ENCODE measurements around the gene MSL1. TPM values are rescaled to one million over a fixed set of nuclear protein-coding genes. Genes with fewer than 3 reads are reported as not detected.
A peak's percentile ranks its signal among the peaks of the same experiment; 100 is the strongest.

MSL1 gene
- total RNA-seq, 4 donors from 2014 or later, result 70.6 to 117 (median 82.4) TPM

DNA sequence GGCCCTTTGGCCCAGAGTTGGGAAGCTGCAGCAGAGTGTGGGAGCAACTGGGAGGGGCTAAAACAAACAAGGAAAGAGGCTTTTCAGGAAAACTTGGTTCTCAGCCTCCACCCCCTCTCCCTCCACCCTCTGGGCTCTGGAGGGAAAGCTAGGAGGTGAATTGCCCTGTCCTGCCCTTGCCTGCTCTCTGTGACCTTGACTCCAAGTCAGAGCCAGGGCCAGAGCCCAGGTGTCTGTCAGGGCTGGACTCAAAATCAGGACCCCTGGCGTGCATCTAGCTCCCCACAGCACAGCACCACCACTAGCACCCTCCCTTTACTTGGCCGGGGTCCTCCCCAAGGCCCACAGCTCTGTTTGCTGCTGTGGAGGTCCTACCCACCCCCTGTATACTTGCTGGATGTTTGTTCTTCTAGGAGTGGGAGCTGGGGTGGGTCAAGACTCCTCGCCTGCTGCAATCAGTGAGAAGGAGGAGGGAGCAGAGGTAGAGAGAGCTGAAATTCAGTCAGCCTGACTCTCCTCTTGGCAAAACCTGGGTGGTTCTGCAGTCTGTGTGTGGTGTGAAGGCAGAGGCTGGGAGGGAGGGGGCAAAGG lies 18.6 kb upstream of the MSL1 start:
- no peak for TF ChIP-seq POLR2A (IDR thresholded peaks at IDR 0.05)
- TF ChIP-seq, protein P1, sequence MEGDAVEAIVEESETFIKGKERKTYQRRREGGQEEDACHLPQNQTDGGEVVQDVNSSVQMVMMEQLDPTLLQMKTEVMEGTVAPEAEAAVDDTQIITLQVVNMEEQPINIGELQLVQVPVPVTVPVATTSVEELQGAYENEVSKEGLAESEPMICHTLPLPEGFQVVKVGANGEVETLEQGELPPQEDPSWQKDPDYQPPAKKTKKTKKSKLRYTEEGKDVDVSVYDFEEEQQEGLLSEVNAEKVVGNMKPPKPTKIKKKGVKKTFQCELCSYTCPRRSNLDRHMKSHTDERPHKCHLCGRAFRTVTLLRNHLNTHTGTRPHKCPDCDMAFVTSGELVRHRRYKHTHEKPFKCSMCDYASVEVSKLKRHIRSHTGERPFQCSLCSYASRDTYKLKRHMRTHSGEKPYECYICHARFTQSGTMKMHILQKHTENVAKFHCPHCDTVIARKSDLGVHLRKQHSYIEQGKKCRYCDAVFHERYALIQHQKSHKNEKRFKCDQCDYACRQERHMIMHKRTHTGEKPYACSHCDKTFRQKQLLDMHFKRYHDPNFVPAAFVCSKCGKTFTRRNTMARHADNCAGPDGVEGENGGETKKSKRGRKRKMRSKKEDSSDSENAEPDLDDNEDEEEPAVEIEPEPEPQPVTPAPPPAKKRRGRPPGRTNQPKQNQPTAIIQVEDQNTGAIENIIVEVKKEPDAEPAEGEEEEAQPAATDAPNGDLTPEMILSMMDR (IDR thresholded peaks at IDR 0.05), result no peak
- peak in 1 of 2 donors; percentile 17 for DNase-seq (ENCODE audit: low spot score in 2 of 2)
- no peak overlapping the region for H3K4me3 ChIP-seq (ENCODE audit: low read depth, poor library complexity, severe bottlenecking)
- WGBS, 2 donors, result 40 to 65% methylated on average over 3 of the region's 3 CpGs
- intact Hi-C loops (cut with DNase I; ENCODE audit: low total_unique reads), result no loop called here

DNA sequence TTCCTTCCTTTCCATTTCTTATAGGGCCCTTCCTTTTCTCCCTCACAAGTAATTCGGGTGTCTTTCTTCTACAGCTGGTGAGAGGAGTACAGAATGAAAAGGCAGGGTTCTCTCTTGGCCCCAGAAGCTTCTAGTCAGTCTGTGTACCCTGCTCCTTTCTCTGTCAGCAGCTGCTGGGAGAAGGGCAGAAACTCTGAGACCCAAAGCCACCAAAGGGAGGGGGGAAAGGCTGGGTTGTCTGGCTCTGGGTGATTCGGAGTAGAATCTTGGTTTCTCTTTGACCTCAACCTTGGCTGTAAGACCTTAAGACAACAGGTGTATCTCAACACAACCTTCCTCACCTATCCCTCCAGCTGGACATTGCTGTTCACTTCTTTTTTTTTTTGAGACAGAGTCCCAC lies 18.1 kb upstream of the MSL1 start:
- H3K4me3 ChIP-seq (ENCODE audit: low read depth, poor library complexity, severe bottlenecking), result no peak overlapping the region
- DNase-seq (ENCODE audit: low spot score in 2 of 2), result no peak
- TF ChIP-seq POLR2A (IDR thresholded peaks at IDR 0.05), result no peak
- TF ChIP-seq, protein P1 (IDR thresholded peaks at IDR 0.05), result no peak
- intact Hi-C loops (cut with DNase I; ENCODE audit: low total_unique reads), result no loop called here
- 22 to 31% methylated on average over 2 of the region's 2 CpGs for WGBS, 2 donors

DNA sequence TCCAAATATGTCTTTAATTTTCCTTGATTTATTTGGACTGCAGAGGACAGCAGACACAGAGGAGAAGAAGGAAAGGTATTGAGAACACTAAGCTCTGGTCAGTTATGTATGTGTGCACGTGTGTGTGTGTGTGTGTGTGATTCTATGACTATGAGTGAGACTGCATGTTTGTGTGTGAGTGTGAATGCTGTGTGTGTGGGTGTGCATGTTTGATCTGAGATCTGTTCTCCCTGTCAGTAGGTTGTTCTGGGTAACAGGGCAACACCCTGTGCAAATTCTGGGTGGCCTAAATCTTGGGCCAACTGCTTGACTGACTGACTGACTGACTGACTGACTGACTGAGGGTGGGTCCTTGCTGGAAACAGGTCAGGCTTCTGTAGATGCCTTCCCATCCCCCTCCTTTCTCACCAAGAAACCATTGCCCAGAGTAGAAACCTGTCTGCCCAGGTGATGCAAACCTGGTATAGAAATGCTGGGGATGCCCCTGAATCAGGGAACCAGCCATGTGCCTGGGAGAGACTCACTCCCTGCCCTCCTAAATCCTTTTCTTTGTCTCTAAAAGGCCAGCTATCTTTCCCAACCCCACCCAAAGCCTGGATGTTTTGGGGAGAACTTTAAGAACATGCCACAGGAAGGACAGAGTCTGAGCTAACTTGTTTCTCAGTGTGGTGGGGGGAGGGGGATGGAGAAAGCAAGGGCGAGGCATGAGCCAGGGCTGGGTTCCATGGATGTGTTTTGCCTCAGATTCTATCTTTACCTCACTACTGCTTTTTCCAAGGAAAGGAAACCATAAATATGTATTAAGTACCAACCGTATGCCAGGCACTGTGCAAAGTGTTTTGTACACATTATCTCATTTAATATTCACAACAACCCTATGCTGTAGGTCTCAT lies 16.9 kb upstream of the MSL1 start:
- WGBS, 2 donors, result 29% methylated on average over 3 of the region's 3 CpGs
- intact Hi-C loops (cut with DNase I; ENCODE audit: low total_unique reads), result no loop called here
- no peak overlapping the region for H3K4me3 ChIP-seq (ENCODE audit: low read depth, poor library complexity, severe bottlenecking)
- peak in 1 of 2 donors; percentile 59 for DNase-seq (ENCODE audit: low spot score in 2 of 2)
- TF ChIP-seq POLR2A (IDR thresholded peaks at IDR 0.05), result no peak
- TF ChIP-seq, protein P1 (IDR thresholded peaks at IDR 0.05), result no peak

DNA sequence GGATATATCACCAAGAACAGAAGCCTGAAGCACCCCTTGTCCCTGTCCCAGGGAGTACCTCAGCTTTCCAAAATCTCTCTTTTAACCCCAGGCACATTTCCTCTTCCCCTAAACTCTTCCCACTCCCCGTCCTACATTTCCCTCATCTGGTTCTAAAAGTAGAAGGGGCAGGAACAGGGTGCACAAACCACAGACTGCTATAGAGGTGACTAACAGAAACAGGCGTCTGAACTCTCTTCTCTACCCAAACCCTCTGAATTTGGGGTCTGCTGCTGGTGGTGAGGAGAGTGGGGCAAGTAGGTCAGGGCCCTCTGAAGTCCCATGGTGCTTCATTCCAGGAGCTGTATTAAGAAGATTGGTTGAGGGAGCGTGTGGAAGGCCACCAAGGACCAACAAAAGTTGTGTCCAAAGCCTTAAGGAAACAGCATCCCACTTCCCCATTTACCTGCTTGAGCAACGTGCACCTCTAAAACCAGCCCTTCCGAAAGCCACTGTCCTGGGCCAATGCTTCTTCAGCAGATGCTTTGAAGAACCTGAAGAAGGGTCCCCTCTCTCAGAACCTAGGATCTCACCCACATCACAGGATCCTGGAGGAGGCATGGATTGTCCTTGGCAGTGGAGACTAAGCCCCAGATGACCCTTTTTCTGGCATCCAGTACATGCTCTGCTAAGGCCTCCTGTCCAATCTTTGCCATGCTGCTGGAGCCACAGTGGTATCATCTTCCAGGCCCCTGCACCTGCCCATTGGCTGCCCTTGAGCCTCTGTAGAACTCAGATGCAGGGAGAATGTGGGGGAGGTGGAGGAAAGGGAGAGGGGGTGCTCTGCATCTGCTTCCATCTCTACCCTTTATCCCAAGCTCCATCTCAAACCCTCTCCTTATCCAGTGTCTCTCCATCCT lies 15.7 kb upstream of the MSL1 start:
- H3K4me3 ChIP-seq (ENCODE audit: low read depth, poor library complexity, severe bottlenecking), result no peak overlapping the region
- TF ChIP-seq POLR2A (IDR thresholded peaks at IDR 0.05), result no peak
- TF ChIP-seq, protein P1 (IDR thresholded peaks at IDR 0.05), result no peak
- no peak for DNase-seq (ENCODE audit: low spot score in 2 of 2)
- 71 to 75% methylated on average over 5 of the region's 5 CpGs for WGBS, 2 donors
- intact Hi-C loops (cut with DNase I; ENCODE audit: low total_unique reads), result no loop called here

DNA sequence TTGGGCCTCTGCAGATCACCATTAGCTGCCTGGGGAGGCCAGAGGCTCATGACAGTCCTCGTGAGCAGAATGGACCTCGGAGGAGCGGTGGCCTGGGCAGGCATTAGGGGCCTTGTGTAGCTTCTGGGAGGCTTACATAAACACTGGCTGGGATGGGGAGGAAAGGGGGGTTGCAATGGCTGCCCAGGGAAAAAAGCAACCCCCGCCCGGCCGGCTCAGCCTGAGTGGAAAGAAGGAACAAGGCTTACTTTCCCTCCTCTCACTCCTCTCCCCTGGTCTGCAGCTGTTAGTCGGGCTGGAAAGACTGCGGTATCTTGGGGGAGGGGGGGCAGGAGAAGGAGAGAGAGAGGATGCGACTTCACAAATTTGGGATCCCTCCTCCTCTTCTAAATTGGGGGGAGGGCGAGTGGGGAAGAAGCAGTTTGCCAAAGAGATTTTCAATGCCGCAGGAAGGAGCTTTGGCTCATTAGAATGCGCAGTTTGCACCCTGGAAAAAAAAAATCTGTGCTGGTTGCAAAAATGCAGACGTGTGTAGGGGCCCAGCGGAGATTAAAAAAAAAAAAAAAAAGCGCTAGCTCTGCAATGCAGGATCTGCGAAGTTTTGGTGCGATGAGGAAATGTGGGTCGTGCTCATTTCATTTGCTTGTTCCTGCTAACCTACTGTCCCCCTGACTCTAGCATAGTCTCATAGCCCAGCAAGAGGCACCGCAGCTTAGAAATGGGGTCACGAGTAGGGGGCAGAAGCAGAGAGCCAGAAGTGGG lies 14.8 kb upstream of the MSL1 start:
- DNase-seq (ENCODE audit: low spot score in 2 of 2), result peak in 1 of 2 donors; percentile 28
- no peak overlapping the region for H3K4me3 ChIP-seq (ENCODE audit: low read depth, poor library complexity, severe bottlenecking)
- WGBS, 2 donors, result 23 to 27% methylated on average over 20 of the region's 20 CpGs
- TF ChIP-seq, protein P1 (IDR thresholded peaks at IDR 0.05), result no peak
- no peak for TF ChIP-seq POLR2A (IDR thresholded peaks at IDR 0.05)
- intact Hi-C loops (cut with DNase I; ENCODE audit: low total_unique reads), result no loop called here
